GM12874 (cell line): ENCODE data around the gene ABCB11.

Experiments used
- TF ChIP-seq, protein P1 (sequence below): IDR thresholded peaks from 2 replicates; pipeline ENCODE4 v1.5.1; 2011; ENCODE audit warnings: low read depth, mild to moderate bottlenecking, control low read depth, low read length, moderate library complexity; ENCODE audit not compliant: insufficient read depth

ABCB11 gene

DNA sequence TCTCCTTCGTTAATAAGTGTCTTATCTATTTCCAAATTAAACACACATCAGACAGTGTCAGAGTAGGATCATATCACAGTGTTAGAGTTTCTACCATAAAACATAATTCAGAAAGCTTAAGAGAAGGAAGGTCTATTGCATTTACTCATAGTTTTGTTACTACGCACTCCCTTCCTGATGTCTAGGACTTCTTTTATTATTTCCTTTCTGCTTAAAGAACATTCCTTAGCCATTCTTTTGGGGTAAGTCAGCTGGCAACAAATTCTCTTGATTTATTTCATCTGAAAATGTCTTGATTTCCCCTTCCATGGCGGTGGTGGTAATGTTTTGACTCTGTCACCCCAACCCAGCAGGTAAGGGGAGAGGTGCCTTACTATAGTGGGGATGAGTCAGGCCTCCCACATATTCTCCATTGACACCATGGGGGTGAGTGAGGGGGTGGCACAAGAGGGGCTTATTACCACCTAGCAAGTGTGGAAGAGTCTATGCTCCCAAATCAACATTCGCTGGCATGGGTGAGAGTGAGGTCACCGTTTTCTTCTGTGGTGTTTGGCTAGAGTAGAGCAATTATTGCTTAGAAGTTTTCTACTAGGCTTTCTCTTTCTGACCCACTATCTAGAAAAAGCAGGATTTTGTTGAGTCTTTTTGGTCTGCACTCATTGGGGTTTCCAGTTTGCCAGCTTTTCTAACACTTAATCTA lies 29.9 kb downstream of the ABCB11 start:
- TF ChIP-seq, protein P1, sequence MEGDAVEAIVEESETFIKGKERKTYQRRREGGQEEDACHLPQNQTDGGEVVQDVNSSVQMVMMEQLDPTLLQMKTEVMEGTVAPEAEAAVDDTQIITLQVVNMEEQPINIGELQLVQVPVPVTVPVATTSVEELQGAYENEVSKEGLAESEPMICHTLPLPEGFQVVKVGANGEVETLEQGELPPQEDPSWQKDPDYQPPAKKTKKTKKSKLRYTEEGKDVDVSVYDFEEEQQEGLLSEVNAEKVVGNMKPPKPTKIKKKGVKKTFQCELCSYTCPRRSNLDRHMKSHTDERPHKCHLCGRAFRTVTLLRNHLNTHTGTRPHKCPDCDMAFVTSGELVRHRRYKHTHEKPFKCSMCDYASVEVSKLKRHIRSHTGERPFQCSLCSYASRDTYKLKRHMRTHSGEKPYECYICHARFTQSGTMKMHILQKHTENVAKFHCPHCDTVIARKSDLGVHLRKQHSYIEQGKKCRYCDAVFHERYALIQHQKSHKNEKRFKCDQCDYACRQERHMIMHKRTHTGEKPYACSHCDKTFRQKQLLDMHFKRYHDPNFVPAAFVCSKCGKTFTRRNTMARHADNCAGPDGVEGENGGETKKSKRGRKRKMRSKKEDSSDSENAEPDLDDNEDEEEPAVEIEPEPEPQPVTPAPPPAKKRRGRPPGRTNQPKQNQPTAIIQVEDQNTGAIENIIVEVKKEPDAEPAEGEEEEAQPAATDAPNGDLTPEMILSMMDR = no peak

DNA sequence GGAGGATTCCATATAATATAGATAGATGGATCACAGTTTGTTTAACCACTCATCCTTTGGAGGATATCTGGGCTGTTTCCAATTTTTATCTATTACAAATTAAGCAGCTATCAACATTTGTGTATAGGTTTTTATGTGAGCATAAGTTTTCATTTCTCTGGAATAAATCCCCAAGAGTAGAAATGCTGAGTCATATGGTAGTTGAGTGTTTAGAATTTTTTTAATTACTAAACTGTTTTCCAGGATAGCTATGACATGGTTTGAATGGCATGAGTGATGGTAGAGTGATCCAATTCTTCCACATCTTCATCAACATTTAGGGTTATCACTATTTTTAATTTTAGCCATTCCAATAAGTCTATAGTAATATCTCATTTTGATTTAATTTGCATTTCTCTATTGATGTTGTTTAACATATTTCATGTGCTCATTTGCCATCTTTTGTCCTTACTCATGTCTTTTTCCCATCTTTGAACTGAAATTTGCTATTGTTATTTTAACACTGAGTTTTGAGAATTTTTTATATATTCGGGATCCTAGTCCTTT lies 31.4 kb downstream of the ABCB11 start:
- TF ChIP-seq, protein P1 = no peak

DNA sequence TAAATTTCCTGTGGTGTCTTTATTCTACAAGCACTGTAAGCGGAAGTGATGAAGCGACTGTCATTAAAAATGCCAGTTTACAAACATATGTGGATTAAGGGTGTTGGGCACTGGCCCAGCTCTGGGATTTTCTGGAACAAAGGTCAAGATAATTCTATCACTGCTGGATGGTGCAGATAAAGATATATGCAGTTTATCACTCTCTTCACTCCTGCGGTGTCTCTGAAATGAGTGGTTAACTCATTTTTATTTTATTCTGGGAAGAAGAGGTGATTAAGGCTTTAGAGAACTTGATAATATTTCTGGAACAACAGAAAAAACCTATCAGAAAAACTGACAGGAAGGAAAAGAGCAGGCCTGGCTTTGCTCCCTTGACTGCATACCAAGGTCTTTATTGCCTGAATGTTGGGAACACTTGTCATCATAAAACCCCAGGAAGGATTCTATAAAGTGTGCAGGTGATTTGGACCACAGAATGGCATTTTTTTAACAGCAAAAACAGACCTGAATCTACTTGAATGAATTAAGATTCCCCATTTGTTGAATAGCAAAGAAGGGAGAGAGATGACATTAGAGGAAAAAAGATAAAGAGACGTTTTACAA lies 32.4 kb downstream of the ABCB11 start:
- TF ChIP-seq, protein P1 = no peak

DNA sequence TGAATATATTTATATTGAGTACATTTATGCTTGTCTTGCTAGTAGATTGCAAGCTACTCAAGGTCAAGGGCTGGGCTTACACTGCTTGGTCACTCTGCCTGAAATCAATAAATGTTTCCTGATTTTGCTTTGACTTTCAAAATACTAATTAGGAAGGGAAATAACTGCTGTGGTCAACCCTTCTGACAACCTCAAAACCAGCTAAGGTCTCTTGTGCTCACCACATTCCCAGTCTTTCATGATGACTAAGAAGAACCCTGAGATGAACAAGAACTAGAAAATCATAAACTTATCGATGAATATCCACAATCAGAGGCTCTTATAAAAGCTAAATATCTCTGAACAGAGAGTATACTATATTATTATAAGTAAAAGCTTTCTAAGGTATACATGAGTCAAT lies 33.3 kb downstream of the ABCB11 start:
- TF ChIP-seq, protein P1 = no peak

DNA sequence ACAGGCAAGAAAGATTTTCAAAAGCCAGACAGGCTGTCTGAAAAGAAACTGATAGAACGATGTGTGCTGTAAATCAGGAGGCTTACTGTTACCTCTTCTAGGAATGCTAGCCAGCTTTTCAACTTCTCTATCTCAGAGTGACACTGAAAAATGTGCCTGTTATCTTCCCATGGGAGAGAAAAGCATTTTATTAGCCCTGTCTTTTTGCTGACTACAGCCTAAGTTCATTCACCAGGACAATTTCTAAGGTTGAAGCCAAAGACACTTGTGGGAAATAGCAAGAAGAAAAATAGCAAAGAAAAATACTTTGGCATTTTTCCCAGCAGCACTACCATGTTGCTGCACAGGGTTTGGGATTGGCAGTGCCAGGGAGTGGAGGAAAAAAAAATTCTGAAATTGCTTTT lies 34.0 kb downstream of the ABCB11 start:
- TF ChIP-seq, protein P1 = no peak

DNA sequence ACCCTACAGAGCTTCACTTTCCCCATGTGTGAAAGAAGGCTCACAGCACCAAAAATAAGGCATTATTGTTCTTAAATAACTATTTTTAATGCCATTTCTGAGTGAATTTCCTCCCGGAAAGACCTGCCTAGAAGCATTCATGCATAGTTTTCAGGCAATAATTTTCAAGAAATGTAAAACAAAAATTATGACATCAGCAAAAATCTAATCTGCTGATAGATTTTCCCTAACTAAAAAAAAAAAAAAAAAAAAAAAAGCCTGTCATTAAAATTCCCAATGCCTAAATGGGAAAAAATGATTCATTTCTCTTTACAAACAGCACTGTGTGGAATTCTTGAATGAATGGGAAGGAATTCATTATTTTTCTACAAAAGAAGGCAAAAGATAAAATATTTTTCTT lies 35.4 kb downstream of the ABCB11 start:
- TF ChIP-seq, protein P1 = no peak

DNA sequence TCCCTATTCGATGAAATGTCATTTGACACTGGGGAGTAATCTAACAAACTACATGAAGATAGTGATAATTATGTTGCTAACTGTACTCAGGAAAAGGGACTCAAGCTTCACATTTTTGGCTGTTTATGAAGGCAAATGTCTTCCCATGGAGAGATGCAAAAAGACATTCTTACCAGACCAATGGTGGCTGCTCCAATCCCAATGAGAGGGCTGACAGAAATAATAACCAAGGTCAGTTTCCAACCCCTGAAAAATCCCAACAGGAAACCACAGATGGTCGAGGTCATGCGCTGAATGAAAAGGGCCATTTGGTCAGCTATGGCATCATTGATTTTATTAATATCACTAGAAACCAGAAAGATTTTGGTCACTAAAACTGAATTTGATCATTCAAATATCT lies 37.6 kb downstream of the ABCB11 start:
- TF ChIP-seq, protein P1 = no peak
